ENCODE measurements around the gene FNBP1.
"Not testable (repeated sequence)": the region's sequence is repeated elsewhere in the genome, so short reads cannot be mapped to it uniquely, and the experiment has no call there.

The FNBP1 gene

GRCh38 chr9:129999141-129999510 is 43.9 kb downstream of the FNBP1 start:
- Histone ChIP-seq H3K4me2 (ENCODE audit: low read depth, low read length, poor library complexity, severe bottlenecking) (no peak overlapping the region), H3K9me3 (ENCODE audit: insufficient read depth, low read depth, low read length) (no peaks in the 10 kb centered on the region), H2AFZ (ENCODE audit: low read length) (no peak overlapping the region), H4K20me1 (ENCODE audit: insufficient read depth, low read length, poor library complexity, severe bottlenecking) (peaks cover 66% of the 10 kb centered on the region), H3K79me2 (ENCODE audit: insufficient read depth, low read length) (peaks cover 96% of the 10 kb centered on the region), H3F3A (ENCODE audit: low read depth) (no peaks in the 10 kb centered on the region), H3K9ac (ENCODE audit: low read depth, low read length, poor library complexity, severe bottlenecking) (no peak overlapping the region), H3K4me3 (ENCODE audit: low read length, poor library complexity, severe bottlenecking) (no peak overlapping the region), H3K9me2 (replicated peaks; ENCODE audit: low read depth, low read length) (no peaks in the 10 kb centered on the region), H3K27me3 (ENCODE audit: insufficient read depth, low read length, poor library complexity, severe bottlenecking) (no peaks in the 10 kb centered on the region), H3K36me3 (ENCODE audit: insufficient read depth, low read length) (peaks cover 19% of the 10 kb centered on the region; the same call in 1 of the 2 replicates), H3K4me1 (ENCODE audit: insufficient read depth, low read length, poor library complexity, severe bottlenecking) (no peaks in the 10 kb centered on the region)
- TF ChIP-seq CTCF (conservative IDR thresholded peaks at IDR 0.05; ENCODE audit: low read length) (no peak), EZH2phosphoT487 (IDR thresholded peaks at IDR 0.05; ENCODE audit: borderline replicate concordance) (no peak)

- Histone ChIP-seq H3K79me2 (ENCODE audit: insufficient read depth, low read length) (peaks cover 96% of the 10 kb centered on the region), H4K20me1 (ENCODE audit: insufficient read depth, low read length, poor library complexity, severe bottlenecking) (peaks cover 68% of the 10 kb centered on the region), H3K9me3 (ENCODE audit: insufficient read depth, low read depth, low read length) (no peaks in the 10 kb centered on the region), H2AFZ (ENCODE audit: low read length) (no peak overlapping the region), H3K36me3 (ENCODE audit: insufficient read depth, low read length) (peaks cover 24% of the 10 kb centered on the region; the same call in 1 of the 2 replicates), H3F3A (ENCODE audit: low read depth) (no peaks in the 10 kb centered on the region), H3K4me2 (ENCODE audit: low read depth, low read length, poor library complexity, severe bottlenecking) (no peak overlapping the region), H3K4me3 (ENCODE audit: low read length, poor library complexity, severe bottlenecking) (no peak overlapping the region), H3K27me3 (ENCODE audit: insufficient read depth, low read length, poor library complexity, severe bottlenecking) (no peaks in the 10 kb centered on the region), H3K4me1 (ENCODE audit: insufficient read depth, low read length, poor library complexity, severe bottlenecking) (no peaks in the 10 kb centered on the region), H3K9me2 (replicated peaks; ENCODE audit: low read depth, low read length) (no peaks in the 10 kb centered on the region), H3K9ac (ENCODE audit: low read depth, low read length, poor library complexity, severe bottlenecking) (no peak overlapping the region)
- no peak for TF ChIP-seq EZH2phosphoT487 (IDR thresholded peaks at IDR 0.05; ENCODE audit: borderline replicate concordance)
- no peak for TF ChIP-seq CTCF (conservative IDR thresholded peaks at IDR 0.05; ENCODE audit: low read length)
These were observed 44.4 kb downstream of the FNBP1 start for GRCh38 chr9:129998491-129999140.

- H3K9me2 ChIP-seq (replicated peaks; ENCODE audit: low read depth, low read length); H3K27me3 ChIP-seq (ENCODE audit: insufficient read depth, low read length, poor library complexity, severe bottlenecking); H3K9ac ChIP-seq (ENCODE audit: low read depth, low read length, poor library complexity, severe bottlenecking); H3K4me1 ChIP-seq (ENCODE audit: insufficient read depth, low read length, poor library complexity, severe bottlenecking); H2AFZ ChIP-seq (ENCODE audit: low read length); H3K4me2 ChIP-seq (ENCODE audit: low read depth, low read length, poor library complexity, severe bottlenecking); H3K9me3 ChIP-seq (ENCODE audit: insufficient read depth, low read depth, low read length); H3K4me3 ChIP-seq (ENCODE audit: low read length, poor library complexity, severe bottlenecking); H3F3A ChIP-seq (ENCODE audit: low read depth): not testable (repeated sequence)
- H3K79me2 ChIP-seq (ENCODE audit: insufficient read depth, low read length): peaks cover 88% of the 10 kb centered on the region
- H3K36me3 ChIP-seq (ENCODE audit: insufficient read depth, low read length): peaks cover 21% of the 10 kb centered on the region; the same call in 1 of the 2 replicates
- peaks cover 63% of the 10 kb centered on the region for H4K20me1 ChIP-seq (ENCODE audit: insufficient read depth, low read length, poor library complexity, severe bottlenecking)
These were observed 45.3 kb downstream of the FNBP1 start for GRCh38 chr9:129997706-129998105.

All from Loucy (cell line).